ENCODE results near the gene WBP2.

GRCh38 chr17:75836605-75837004 lies 18.5 kb downstream of the WBP2 start:
- TF ChIP-seq POLR2A (IDR thresholded peaks at IDR 0.05), result no peak
- TF ChIP-seq, protein P1, sequence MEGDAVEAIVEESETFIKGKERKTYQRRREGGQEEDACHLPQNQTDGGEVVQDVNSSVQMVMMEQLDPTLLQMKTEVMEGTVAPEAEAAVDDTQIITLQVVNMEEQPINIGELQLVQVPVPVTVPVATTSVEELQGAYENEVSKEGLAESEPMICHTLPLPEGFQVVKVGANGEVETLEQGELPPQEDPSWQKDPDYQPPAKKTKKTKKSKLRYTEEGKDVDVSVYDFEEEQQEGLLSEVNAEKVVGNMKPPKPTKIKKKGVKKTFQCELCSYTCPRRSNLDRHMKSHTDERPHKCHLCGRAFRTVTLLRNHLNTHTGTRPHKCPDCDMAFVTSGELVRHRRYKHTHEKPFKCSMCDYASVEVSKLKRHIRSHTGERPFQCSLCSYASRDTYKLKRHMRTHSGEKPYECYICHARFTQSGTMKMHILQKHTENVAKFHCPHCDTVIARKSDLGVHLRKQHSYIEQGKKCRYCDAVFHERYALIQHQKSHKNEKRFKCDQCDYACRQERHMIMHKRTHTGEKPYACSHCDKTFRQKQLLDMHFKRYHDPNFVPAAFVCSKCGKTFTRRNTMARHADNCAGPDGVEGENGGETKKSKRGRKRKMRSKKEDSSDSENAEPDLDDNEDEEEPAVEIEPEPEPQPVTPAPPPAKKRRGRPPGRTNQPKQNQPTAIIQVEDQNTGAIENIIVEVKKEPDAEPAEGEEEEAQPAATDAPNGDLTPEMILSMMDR (IDR thresholded peaks at IDR 0.05), result no peak

Measured in thyroid gland (tissue), 4 donors.